Lung (tissue), 12 donors: Measurements from ENCODE around the gene MADD. TPM values are rescaled to one million over a fixed set of nuclear protein-coding genes. Genes with fewer than 3 reads are reported as not detected.

Source experiments
- ATAC-seq: fragments of 200-7000 bp; cut with Tn5 transposase; one replicate; pipeline ENCODE4 v1.9.1; 2020; ENCODE audit warnings: moderate number of reproducible peaks; ENCODE audit not compliant: insufficient read depth, low FRiP score
- DNase-seq, 3 donors: peaks; one replicate each; pipeline ENCODE4 v3.0.0-alpha.2; 2013 to 2017
- H3K27ac ChIP-seq, 2 donors: one replicate each; pipeline ENCODE4 v1.5.1; 2013; ENCODE audit warnings: mild to moderate bottlenecking in 2 of 2, moderate library complexity in 2 of 2, control low read depth in 1 of 2, inconsistent platforms in 1 of 2, low read depth in 1 of 2, low read length in 1 of 2
- H3K27me3 ChIP-seq, 3 donors: one replicate each; pipeline ENCODE4 v1.5.1; 2013; ENCODE audit warnings: low read length in 2 of 3; ENCODE audit not compliant: control insufficient read depth in 3 of 3, insufficient read depth in 3 of 3
- H3K36me3 ChIP-seq, 4 donors: one replicate each; pipeline ENCODE4 v1.5.1; 2013; ENCODE audit warnings: low read length in 4 of 4, mild to moderate bottlenecking in 1 of 4, moderate library complexity in 1 of 4; ENCODE audit not compliant: control insufficient read depth in 4 of 4, insufficient read depth in 4 of 4
- H3K4me1 ChIP-seq, 5 donors: one replicate each; pipeline ENCODE4 v1.5.1; 2013; ENCODE audit warnings: low read length in 5 of 5, mild to moderate bottlenecking in 2 of 5, moderate library complexity in 1 of 5; ENCODE audit not compliant: control insufficient read depth in 5 of 5, insufficient read depth in 5 of 5
- H3K4me3 ChIP-seq: one replicate; pipeline ENCODE4 v1.5.1; 2013; ENCODE audit warnings: mild to moderate bottlenecking, control low read depth, moderate library complexity
- H3K9ac ChIP-seq, 2 donors: one replicate each; pipeline ENCODE4 v1.5.1; 2013; ENCODE audit warnings: low read length in 2 of 2, control low read depth in 1 of 2; ENCODE audit not compliant: insufficient read depth in 1 of 2
- H3K9me3 ChIP-seq, 4 donors: one replicate each; pipeline ENCODE4 v1.5.1; 2013; ENCODE audit warnings: low read length in 3 of 4, mild to moderate bottlenecking in 1 of 4, moderate library complexity in 1 of 4; ENCODE audit not compliant: control insufficient read depth in 4 of 4, insufficient read depth in 3 of 4
- WGBS, 2 donors: extraction: QIAGEN DNeasy Blood & Tissue Kit; methylation state at CpG; one replicate each; pipeline ENCODE4 v1.1.7; 2013; 5-methylcytosine and 5-hydroxymethylcytosine counted together
- polyA plus RNA-seq, 2 donors: library from polyadenylated mRNA; stranded (reverse); fragments of 200-250 nt; gene quantifications; one replicate each; pipeline ENCODE4 v1.2.1, GENCODE V29; 2013
- total RNA-seq, 2 donors: library from RNA; depleted of rRNA in 1 of 2; stranded (reverse); fragments of >200 nt in 1 of 2; gene quantifications; one replicate each; pipeline ENCODE4 v1.2.1, GENCODE V29; 2014 to 2021
- TF ChIP-seq, protein P1 (sequence below): IDR thresholded peaks from 2 replicates; pipeline ENCODE4 v1.5.1; 2012; ENCODE audit warnings: mild to moderate bottlenecking; ENCODE audit errors: control extremely low read depth, extremely low read depth
- donor health status: control.
- donor health status: control.
- donor health status: Bipolar disorder and iron deficiency.
- donor health status: healthy.
- donor health status: DM: yes; HTN: yes; CAD: no.

MADD gene
- total and polyA plus RNA-seq, 4 donors: 15.9 to 56.8 (median 37.1) TPM

DNA sequence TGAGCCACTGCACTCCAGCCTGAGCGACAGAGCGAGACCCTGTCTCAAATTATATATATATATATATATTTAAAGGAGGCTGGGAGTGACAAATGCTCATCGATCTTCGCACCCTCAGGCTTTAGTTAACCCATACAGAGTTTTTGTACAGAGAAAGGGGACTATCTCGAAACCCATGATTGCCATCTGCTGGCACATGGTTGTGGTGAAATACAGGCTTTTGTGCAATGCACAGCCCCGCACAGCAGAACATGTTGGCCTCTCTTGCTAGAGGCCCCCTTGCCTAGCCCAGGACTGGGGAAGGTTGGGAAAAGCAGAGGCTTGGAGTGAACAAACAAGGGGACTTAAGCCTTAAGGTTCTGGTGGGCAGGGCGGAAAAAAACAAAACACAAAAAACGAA is 78.9 kb downstream of the MADD start:
- no peaks in the 10 kb centered on the region for H3K27me3 ChIP-seq
- DNase-seq (peak; percentile 24 to 46 (median 38)), ATAC-seq (no peak)

DNA sequence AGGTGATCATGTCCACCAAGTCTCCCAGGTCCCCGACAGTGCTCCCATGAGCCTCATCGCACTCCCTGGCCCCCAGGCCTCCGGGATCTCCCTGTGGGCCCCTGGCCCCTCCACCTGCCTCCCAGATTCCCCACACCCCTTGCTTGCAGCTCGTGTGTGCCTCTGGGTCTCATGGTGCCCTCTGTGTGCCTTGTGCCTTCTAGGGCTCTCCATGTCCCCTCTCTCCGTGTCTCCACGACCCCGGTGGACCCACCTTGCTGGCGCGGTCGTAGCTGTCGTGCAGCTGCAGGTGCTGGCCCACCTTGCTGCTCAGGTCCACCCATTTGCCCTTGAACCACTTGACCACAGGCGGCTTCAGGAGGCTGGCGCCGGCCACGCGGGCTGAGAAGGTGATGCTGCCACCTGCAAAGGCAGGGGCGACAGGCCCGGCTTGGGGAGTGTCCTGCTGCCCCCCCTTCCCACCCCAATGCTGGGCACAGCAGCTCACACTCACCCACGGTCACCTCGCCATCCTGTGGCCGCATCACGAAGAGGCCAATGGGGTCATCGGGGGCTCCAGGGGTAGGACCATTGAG is 79.7 kb downstream of the MADD start:
- Histone ChIP-seq H3K27me3 (no peaks in the 10 kb centered on the region), H3K9me3 (peaks cover 0 to 4% (median 0%) of the 10 kb centered on the region in 4 donors), H3K4me3 (no peak overlapping the region), H3K36me3 (no peaks in the 10 kb centered on the region), H3K27ac (peak overlapping the region in 1 of 2 donors; percentile 26), H3K9ac (no peak overlapping the region), H3K4me1 (peaks cover 0 to 3% (median 0%) of the 10 kb centered on the region in 5 donors)
- DNase-seq: no peak
- WGBS, 2 donors: 91 to 93% methylated on average over 23 of the region's 23 CpGs
- ATAC-seq: no peak
- TF ChIP-seq, protein P1, sequence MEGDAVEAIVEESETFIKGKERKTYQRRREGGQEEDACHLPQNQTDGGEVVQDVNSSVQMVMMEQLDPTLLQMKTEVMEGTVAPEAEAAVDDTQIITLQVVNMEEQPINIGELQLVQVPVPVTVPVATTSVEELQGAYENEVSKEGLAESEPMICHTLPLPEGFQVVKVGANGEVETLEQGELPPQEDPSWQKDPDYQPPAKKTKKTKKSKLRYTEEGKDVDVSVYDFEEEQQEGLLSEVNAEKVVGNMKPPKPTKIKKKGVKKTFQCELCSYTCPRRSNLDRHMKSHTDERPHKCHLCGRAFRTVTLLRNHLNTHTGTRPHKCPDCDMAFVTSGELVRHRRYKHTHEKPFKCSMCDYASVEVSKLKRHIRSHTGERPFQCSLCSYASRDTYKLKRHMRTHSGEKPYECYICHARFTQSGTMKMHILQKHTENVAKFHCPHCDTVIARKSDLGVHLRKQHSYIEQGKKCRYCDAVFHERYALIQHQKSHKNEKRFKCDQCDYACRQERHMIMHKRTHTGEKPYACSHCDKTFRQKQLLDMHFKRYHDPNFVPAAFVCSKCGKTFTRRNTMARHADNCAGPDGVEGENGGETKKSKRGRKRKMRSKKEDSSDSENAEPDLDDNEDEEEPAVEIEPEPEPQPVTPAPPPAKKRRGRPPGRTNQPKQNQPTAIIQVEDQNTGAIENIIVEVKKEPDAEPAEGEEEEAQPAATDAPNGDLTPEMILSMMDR: no peak

More for the DNA sequence above, 78.9 kb downstream of the MADD start:
- Histone ChIP-seq H3K9me3 (peaks cover 0 to 4% (median 0%) of the 10 kb centered on the region in 4 donors), H3K4me3 (no peak overlapping the region), H3K36me3 (no peaks in the 10 kb centered on the region), H3K9ac (no peak overlapping the region), H3K27ac (peak overlapping the region in 1 of 2 donors; percentile 26), H3K4me1 (peaks cover 0 to 3% (median 0%) of the 10 kb centered on the region in 5 donors)
- TF ChIP-seq, protein P1: no peak
- 71% methylated on average over 8 of the region's 8 CpGs for WGBS, 2 donors

DNA sequence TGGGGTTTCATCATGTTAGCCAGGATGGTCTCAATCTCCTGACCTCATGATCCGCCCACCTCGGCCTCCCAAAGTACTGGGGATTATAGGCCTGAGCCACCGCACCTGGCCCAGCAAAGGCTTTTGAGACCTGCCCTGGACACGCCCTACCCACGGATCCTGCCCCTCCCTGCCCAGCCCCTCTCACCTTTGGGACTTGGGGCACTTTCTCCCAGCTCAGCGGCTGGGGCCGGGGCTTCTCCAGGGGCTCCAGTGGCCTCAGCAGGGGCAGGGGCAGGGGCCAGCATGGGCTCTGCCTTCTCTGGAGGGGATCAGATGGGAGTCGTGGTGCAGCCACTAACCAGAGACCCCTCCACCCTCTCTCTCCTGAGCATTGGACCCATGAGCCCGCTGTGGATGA is 80.4 kb downstream of the MADD start:
- DNase-seq: no peak
- H3K27me3 ChIP-seq: no peaks in the 10 kb centered on the region
- H3K27ac ChIP-seq: peak overlapping the region in 1 of 2 donors; percentile 95
- peaks cover 0 to 2% (median 0%) of the 10 kb centered on the region in 4 donors for H3K9me3 ChIP-seq
- no peak for ATAC-seq
- H3K4me1 ChIP-seq: peaks cover 0 to 3% (median 0%) of the 10 kb centered on the region in 5 donors
- no peaks in the 10 kb centered on the region for H3K36me3 ChIP-seq
- TF ChIP-seq, protein P1: no peak
- H3K4me3 ChIP-seq: no peak overlapping the region
- WGBS, 2 donors: 84 to 88% methylated on average over 9 of the region's 9 CpGs
- H3K9ac ChIP-seq: no peak overlapping the region
